GM23248 (cell line): ENCODE results near the gene FOXD3.

Experiments
- EZH2 ChIP-seq: fragments of 200-600 bp; sonication (generic); IDR thresholded peaks from 2 replicates; pipeline ENCODE4 v1.6.1; 2018; ENCODE audit warnings: antibody characterized with exemption, mild to moderate bottlenecking; ENCODE audit not compliant: insufficient read depth, poor library complexity, severe bottlenecking
- EZH2phosphoT487 ChIP-seq: fragments of 200-600 bp; sonication (generic); IDR thresholded peaks from 2 replicates; pipeline ENCODE4 v1.6.1; 2018; ENCODE audit warnings: antibody characterized with exemption, moderate library complexity, mild to moderate bottlenecking, low read depth; ENCODE audit not compliant: insufficient read depth

DNA sequence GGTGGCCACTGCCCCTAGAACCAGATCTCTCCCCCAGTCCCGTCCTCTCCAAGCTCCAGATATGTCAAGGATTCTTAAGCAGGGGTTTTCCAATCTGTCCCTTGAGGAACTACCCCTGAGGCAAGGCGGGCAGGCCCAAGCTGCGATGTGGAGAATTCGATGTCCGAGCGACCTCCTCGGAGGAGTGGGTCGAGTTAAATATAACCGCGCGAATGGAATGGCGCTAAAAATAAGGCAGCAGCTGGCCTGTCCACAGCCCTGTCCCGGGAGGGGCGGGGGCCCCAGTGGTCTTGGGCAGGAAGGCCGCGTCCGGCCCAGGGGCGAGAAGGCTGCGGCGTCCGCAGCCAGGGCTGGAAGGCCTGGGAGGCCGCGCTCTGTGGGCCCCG lies 5.8 kb upstream of the FOXD3 start:
- no peak for TF ChIP-seq EZH2
- TF ChIP-seq EZH2phosphoT487, result no peak
